ENCODE results near the gene PLEKHO2.

DNA sequence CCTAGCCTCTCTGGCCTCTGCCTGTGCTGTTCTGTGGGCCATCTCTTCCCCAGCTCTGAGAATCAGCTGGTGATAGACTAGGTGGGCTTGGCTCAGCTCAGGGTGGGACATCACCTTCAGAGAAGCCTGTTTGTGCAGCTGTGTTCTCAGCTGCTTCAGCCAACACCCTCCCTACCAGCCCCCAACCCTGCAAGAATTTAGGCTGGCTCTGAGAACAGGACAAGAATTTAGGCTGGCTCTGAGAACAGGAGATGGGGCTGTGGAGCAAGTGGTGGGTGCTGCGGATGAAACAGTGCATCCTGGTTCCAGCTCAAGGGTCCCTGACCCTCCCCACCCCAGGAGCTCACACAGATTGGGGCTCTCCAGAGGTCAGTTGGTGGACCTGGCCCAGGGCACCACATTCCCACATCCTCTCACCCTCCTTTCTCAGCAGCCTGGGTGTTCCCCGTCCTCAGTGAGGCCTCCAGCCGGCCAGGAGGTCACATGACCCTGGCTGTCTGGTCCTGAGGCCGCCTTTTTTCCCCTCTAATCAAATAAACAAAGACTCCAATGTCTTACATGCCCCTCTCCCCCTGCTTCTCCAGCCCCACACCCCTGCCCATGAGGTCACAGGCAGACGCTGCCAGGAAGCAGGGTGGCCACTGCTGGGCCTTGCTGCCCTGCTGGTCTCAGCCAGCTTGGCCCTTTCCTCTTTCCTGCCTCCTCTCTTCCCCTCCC lies 14.9 kb downstream of the PLEKHO2 start:
- TF ChIP-seq POLR2AphosphoS5 (IDR thresholded peaks at IDR 0.05; ENCODE audit: low read depth, low read length) (no peak), GABPA (IDR thresholded peaks at IDR 0.05; ENCODE audit: borderline replicate concordance, insufficient read depth, low read length) (no peak), POLR2A (IDR thresholded peaks at IDR 0.05; ENCODE audit: control extremely low read depth in 1 of 2, low read depth in 2 of 2, low read length in 2 of 2) (no peak), RBBP5 (IDR thresholded peaks at IDR 0.05; ENCODE audit: borderline replicate concordance, low read depth, low read length) (no peak), SP4 (IDR thresholded peaks at IDR 0.05; ENCODE audit: low read length) (no peak), POU5F1 (IDR thresholded peaks at IDR 0.05; ENCODE audit: low read depth, low read length) (no peak), BRCA1 (IDR thresholded peaks at IDR 0.05; ENCODE audit: low read depth, low read length) (no peak), RXRA (IDR thresholded peaks at IDR 0.05; ENCODE audit: insufficient read depth, low read depth, low read length) (no peak), TAF1 (IDR thresholded peaks at IDR 0.05; ENCODE audit: low read depth, low read length) (no peak), SIN3A (conservative IDR thresholded peaks at IDR 0.05 in 1 of 2, IDR thresholded peaks at IDR 0.05 in 1 of 2; ENCODE audit: low read depth in 1 of 2, low read length in 2 of 2) (no peak)
- TF ChIP-seq, protein P1, sequence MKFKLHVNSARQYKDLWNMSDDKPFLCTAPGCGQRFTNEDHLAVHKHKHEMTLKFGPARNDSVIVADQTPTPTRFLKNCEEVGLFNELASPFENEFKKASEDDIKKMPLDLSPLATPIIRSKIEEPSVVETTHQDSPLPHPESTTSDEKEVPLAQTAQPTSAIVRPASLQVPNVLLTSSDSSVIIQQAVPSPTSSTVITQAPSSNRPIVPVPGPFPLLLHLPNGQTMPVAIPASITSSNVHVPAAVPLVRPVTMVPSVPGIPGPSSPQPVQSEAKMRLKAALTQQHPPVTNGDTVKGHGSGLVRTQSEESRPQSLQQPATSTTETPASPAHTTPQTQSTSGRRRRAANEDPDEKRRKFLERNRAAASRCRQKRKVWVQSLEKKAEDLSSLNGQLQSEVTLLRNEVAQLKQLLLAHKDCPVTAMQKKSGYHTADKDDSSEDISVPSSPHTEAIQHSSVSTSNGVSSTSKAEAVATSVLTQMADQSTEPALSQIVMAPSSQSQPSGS (IDR thresholded peaks at IDR 0.05; ENCODE audit: low read length), result no peak
- TF ChIP-seq, protein P2, sequence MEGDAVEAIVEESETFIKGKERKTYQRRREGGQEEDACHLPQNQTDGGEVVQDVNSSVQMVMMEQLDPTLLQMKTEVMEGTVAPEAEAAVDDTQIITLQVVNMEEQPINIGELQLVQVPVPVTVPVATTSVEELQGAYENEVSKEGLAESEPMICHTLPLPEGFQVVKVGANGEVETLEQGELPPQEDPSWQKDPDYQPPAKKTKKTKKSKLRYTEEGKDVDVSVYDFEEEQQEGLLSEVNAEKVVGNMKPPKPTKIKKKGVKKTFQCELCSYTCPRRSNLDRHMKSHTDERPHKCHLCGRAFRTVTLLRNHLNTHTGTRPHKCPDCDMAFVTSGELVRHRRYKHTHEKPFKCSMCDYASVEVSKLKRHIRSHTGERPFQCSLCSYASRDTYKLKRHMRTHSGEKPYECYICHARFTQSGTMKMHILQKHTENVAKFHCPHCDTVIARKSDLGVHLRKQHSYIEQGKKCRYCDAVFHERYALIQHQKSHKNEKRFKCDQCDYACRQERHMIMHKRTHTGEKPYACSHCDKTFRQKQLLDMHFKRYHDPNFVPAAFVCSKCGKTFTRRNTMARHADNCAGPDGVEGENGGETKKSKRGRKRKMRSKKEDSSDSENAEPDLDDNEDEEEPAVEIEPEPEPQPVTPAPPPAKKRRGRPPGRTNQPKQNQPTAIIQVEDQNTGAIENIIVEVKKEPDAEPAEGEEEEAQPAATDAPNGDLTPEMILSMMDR (IDR thresholded peaks at IDR 0.05; ENCODE audit: control extremely low read depth in 1 of 3, insufficient read depth in 1 of 3, low read depth in 1 of 3, low read length in 3 of 3), result no peak

All from H1 (cell line).